B cell (primary cell): ENCODE data around the gene PARP16.

Source experiments
- CTCF ChIP-seq: fragments of 200-600 bp; IDR thresholded peaks from one replicate; pipeline ENCODE4 v1.8.0; 2022; ENCODE audit warnings: antibody characterized with exemption, mild to moderate bottlenecking
- EZH2 ChIP-seq: IDR thresholded peaks from 2 replicates; pipeline ENCODE4 v1.6.1; 2012; ENCODE audit warnings: borderline replicate concordance, low read depth, mild to moderate bottlenecking, moderate library complexity, low read length; ENCODE audit not compliant: insufficient read depth, poor library complexity, severe bottlenecking

GRCh38 chr15:65328506-65329287 is 42.0 kb upstream of the PARP16 start:
- TF ChIP-seq EZH2 (no peak), CTCF (no peak)
